Measurements from ENCODE around the gene ADGRA3.

The ADGRA3 gene

DNA sequence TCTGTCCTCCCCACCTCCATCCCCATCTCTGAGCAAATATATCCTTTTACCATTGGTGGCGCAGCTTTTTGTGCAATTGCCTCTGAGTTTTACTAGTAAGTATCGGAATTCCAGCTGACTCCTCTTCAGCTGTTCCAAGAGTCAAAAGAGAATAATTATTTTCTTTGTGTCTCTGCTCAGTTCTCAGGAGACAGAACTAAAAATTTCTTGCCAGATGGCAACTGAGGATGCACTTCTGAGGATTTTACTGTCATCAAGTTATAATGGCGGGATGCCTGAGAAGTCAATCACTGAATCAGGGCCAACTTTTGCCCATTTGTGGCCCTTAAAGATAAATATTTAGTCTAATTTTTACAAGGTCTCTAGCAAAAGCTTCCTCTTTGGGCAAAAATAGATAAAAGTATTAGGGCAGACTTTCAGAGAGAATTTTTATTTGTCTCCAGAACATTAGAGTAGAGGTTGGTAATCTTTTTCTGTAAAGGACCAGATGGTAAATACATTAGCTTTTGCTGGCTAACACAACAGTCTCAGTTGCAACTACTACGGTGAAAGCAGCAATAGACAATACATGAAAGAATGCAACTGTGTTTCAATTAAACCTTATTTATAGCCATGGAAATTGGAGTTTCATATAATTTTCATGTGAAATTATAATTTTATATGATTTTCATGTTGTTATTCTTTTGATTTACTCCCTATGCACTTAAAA is 15.6 kb upstream of the ADGRA3 start:
- DNase-seq (ENCODE audit: low read depth, low spot score): no peak
- no peak overlapping the region for H3K4me3 ChIP-seq (ENCODE audit: low read depth, low read length)
- in situ Hi-C loops (cut with HindIII; ENCODE audit: low sequenced_read_pairs): no loop called here
- TF ChIP-seq, protein P1, sequence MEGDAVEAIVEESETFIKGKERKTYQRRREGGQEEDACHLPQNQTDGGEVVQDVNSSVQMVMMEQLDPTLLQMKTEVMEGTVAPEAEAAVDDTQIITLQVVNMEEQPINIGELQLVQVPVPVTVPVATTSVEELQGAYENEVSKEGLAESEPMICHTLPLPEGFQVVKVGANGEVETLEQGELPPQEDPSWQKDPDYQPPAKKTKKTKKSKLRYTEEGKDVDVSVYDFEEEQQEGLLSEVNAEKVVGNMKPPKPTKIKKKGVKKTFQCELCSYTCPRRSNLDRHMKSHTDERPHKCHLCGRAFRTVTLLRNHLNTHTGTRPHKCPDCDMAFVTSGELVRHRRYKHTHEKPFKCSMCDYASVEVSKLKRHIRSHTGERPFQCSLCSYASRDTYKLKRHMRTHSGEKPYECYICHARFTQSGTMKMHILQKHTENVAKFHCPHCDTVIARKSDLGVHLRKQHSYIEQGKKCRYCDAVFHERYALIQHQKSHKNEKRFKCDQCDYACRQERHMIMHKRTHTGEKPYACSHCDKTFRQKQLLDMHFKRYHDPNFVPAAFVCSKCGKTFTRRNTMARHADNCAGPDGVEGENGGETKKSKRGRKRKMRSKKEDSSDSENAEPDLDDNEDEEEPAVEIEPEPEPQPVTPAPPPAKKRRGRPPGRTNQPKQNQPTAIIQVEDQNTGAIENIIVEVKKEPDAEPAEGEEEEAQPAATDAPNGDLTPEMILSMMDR (IDR thresholded peaks at IDR 0.05; ENCODE audit: low read depth, low read length): no peak

DNA sequence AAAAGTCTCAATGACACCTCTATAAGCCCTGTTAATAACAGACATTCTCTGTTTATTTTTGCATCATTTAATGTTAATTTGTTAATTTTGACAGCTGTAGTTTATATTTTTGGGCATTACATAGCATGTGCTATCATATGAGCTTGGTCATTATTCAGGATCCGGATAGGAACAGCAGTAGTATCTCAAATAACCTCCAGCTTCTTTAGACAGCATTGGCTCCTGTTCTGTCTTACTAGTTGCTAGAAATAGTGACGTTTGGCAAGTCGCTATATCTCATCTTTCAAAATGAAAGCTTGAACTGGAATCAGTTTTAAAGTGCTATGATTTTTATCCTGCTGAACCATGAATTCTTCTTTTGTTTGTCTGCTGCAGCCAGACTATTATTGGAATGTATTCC is 9.0 kb upstream of the ADGRA3 start:
- in situ Hi-C loops (cut with HindIII; ENCODE audit: low sequenced_read_pairs): no loop called here
- TF ChIP-seq, protein P1 (IDR thresholded peaks at IDR 0.05; ENCODE audit: low read depth, low read length): no peak
- H3K4me3 ChIP-seq (ENCODE audit: low read depth, low read length): no peak overlapping the region
- no peak for DNase-seq (ENCODE audit: low read depth, low spot score)

DNA sequence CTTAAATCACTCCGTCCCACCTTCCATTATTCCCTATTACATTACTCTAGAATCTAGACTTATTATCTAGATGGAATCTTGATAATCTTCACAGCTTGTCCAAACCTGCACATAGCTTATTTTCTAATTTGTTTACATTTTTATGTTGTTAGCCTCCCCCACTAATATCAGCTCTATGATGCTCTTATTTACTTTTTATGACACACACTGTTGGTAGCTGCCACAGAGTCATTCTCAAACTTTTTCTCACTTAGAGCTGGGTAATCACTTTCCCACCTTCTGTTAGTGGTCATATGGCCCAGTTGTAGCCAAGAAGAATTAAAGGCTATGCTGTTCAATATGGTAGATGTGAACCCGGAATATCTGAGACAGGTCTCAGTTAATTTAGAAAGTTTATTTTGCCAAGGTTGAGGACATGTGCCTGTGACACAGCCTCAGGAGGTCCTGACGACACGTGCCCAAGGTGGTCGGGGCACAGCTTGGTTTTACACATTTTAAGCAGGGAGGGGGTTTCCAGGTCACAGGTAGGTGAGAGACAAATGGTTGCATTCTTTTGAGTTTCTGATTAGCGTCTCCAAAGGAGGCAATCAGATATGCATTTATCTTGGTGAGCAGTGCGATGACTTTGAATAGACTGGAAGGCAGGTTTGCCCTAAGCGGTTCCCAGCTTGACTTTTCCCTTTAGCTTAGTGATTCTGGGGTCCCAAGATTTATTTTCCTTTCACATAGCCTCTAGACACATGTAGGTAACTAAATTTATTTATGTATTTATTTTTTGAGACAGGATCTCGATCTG is 7.0 kb upstream of the ADGRA3 start:
- in situ Hi-C loops (cut with HindIII; ENCODE audit: low sequenced_read_pairs): no loop called here
- no peak for DNase-seq (ENCODE audit: low read depth, low spot score)
- H3K4me3 ChIP-seq (ENCODE audit: low read depth, low read length): no peak overlapping the region
- TF ChIP-seq, protein P1 (IDR thresholded peaks at IDR 0.05; ENCODE audit: low read depth, low read length): no peak

DNA sequence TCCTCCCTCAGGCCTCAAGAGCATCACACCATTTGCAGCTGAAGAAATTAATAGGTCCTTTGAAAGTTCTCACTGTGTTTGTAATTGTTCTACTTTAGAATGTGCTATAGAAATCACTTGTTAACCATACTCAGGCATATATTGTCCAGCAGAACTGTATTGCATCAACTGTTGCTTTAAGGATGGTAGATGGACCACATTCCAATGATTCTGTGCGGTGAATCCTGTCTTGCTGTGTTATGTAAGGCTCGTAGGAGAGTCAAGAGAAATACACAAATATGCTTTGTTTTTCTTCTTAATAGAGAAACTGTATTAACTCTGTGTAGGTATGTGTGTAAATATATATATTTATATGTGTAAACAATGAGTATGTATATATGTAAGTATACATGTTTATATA is 6.3 kb upstream of the ADGRA3 start:
- H3K4me3 ChIP-seq (ENCODE audit: low read depth, low read length): no peak overlapping the region
- DNase-seq (ENCODE audit: low read depth, low spot score): no peak
- in situ Hi-C loops (cut with HindIII; ENCODE audit: low sequenced_read_pairs): no loop called here
- TF ChIP-seq, protein P1 (IDR thresholded peaks at IDR 0.05; ENCODE audit: low read depth, low read length): no peak

DNA sequence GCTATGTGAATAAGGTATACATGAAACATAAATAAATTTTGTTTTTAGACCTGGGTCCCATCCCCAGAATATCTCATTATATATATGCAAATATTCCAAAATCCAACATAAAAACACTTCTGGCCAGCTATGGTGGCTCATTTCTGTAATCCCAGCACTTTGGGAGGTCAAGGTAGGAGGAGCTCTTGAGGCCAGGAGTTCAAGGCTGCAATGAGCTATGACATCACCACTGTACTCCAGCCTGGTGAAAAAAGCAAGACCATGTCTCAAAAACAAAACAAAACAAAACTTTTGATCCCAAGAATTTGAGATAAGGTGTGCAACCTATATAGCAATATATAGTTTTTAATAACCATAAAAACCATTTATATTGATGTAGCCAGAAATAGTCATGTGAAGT is 5.4 kb upstream of the ADGRA3 start:
- TF ChIP-seq, protein P1 (IDR thresholded peaks at IDR 0.05; ENCODE audit: low read depth, low read length): no peak
- H3K4me3 ChIP-seq (ENCODE audit: low read depth, low read length): no peak overlapping the region
- in situ Hi-C loops (cut with HindIII; ENCODE audit: low sequenced_read_pairs): no loop called here
- DNase-seq (ENCODE audit: low read depth, low spot score): no peak

DNA sequence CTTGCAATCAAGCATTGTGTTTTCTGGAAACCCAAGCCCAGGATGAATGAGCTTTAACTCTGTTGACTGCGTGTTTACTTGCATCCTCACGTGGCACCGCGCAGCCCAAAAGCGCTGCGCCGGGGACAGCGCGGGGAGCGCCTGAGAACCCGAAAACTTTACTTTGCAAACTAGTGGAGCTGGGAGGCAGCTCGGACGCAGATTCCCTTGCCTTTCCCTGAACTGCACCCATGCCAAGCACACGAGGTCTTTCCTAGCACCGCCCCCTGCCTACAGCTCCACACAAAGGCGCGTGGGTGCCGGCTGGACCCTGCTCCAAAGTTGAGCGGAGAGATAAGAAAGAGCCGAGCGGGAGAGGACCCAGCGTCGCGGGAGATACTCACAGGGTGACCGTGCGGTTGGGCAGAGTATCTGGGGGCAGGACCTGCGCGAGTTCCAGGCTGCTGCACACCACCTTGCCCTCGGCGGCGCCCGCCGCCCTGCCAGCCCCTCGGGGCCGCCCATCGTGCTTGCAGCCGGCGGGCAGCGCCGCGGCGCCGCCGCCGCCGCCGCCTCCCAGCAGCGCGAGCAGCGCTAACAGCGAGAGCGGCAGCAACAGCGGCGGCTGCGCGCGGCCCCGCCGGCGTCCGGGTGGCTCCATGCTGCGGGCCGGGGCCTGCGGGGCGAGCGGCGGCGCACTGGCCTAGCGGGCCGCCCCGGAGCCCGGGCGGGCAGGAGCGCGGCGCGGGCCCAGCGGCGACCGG is 550 bp downstream of the ADGRA3 start:
- in situ Hi-C loops (cut with HindIII; ENCODE audit: low sequenced_read_pairs): no loop called here

More for the DNA sequence above, 550 bp downstream of the ADGRA3 start:
- peak overlapping the region; percentile 50 for H3K4me3 ChIP-seq (ENCODE audit: low read depth, low read length)
- TF ChIP-seq, protein P1 (IDR thresholded peaks at IDR 0.05; ENCODE audit: low read depth, low read length): peak; percentile 22
- DNase-seq (ENCODE audit: low read depth, low spot score): peak; percentile 75
